Osteoblast (primary cell): ENCODE data around the gene RASSF5. TPM values are rescaled to one million over a fixed set of nuclear protein-coding genes. Genes with fewer than 3 reads are reported as not detected.

Source experiments
- DNase-seq: peaks from one replicate; pipeline ENCODE4 v3.0.0; 2011; ENCODE audit warnings: low spot score, mixed read lengths; ENCODE audit not compliant: insufficient read length; ENCODE audit errors: missing footprints
- H2AFZ ChIP-seq: 2 replicates; pipeline ENCODE4 v1.6.0; 2011; ENCODE audit warnings: mild to moderate bottlenecking, low read length
- H3K27ac ChIP-seq: 2 replicates; pipeline ENCODE4 v1.5.1; 2011; ENCODE audit warnings: mild to moderate bottlenecking, low read depth, low read length, moderate library complexity
- H3K27me3 ChIP-seq: 2 replicates; pipeline ENCODE4 v1.6.0; 2012; ENCODE audit warnings: mild to moderate bottlenecking, control low read depth, inconsistent platforms, low read length, moderate library complexity; ENCODE audit not compliant: insufficient read depth
- H3K36me3 ChIP-seq: 2 replicates; pipeline ENCODE4 v1.5.1; 2011; ENCODE audit warnings: mild to moderate bottlenecking, low read length, control low read depth, moderate library complexity; ENCODE audit not compliant: insufficient read depth
- H3K4me1 ChIP-seq: 2 replicates; pipeline ENCODE4 v1.5.1; 2011; ENCODE audit warnings: mild to moderate bottlenecking, low read length, control low read depth, moderate library complexity; ENCODE audit not compliant: insufficient read depth
- H3K4me2 ChIP-seq: 2 replicates; pipeline ENCODE4 v1.6.0; 2011; ENCODE audit warnings: mild to moderate bottlenecking, low read length; ENCODE audit not compliant: insufficient read depth
- H3K4me3 ChIP-seq: fragments of 200-600 bp; sonication (generic); 3 replicates; pipeline ENCODE4 v1.5.1; 2012; ENCODE audit warnings: mild to moderate bottlenecking, low read length, inconsistent platforms; ENCODE audit not compliant: insufficient read depth
- H3K79me2 ChIP-seq: 2 replicates; pipeline ENCODE4 v1.6.0; 2012; ENCODE audit warnings: mild to moderate bottlenecking, low read length, control low read depth, inconsistent platforms; ENCODE audit not compliant: insufficient read depth
- H3K9me3 ChIP-seq: 2 replicates; pipeline ENCODE4 v1.5.1; 2011; ENCODE audit warnings: low read depth, low read length, control low read depth
- H4K20me1 ChIP-seq: 2 replicates; pipeline ENCODE4 v1.6.0; 2012; ENCODE audit warnings: mild to moderate bottlenecking, low read length, control low read depth; ENCODE audit not compliant: insufficient read depth
- total RNA-seq: library from RNA; depleted of rRNA; stranded (reverse); fragments of >200 nt; gene quantifications from 2 replicates; pipeline ENCODE4 v1.2.3, GENCODE V29; 2012
- TF ChIP-seq, protein P1 (sequence below): IDR thresholded peaks from 2 replicates; pipeline ENCODE4 v1.5.1; 2011; ENCODE audit warnings: mild to moderate bottlenecking, low read depth, low read length, moderate library complexity; ENCODE audit errors: extremely low read depth

RASSF5 gene
- total RNA-seq, 1 donor, result 0.72 TPM

DNA sequence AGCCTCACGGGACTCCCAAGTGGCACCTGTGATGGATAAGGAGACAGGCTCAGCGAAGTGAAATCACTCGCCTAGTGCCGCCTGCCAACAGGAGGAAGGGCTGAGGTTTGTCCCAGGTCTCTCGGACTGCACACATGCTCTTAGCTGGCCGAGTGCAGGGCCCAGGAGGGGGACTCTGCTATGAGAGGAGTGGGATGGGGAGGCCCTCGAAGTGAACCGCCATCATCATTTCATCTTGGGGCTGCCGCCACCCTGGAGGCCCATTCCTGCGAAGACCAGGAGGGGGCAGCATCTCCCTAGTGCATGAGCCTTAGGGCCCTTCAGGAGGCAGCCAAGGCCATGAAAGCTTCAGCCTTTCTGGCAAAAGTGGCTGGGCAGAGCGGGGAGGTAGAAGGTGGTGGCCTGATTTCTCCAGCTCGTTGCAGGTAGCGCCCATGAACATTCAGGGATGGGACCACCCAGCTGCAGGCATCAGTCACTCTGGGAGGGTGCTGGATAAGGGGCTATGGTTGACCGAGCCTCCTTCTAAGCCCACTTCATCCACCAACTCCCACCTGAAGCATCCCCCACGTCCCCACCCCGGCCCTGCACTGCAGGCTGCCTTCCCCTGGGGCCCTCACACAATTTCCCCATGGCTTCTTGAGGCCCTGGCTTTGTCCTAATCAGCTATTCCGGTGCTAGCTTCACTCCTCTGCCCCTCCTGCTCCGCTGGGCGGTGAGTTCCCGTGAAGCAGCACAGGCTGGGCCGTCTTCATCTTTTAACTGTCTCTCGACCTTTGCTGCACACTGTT is 17.2 kb upstream of the RASSF5 start:
- Histone ChIP-seq H3K4me3 (no peak overlapping the region), H3K9me3 (no peaks in the 10 kb centered on the region), H3K4me1 (peaks cover 8% of the 10 kb centered on the region), H3K27me3 (no peaks in the 10 kb centered on the region), H3K4me2 (no peak overlapping the region), H4K20me1 (peaks cover 6% of the 10 kb centered on the region), H3K27ac (no peak overlapping the region), H3K36me3 (peaks cover 40% of the 10 kb centered on the region), H2AFZ (peak overlapping the region; percentile 79), H3K79me2 (no peaks in the 10 kb centered on the region)
- TF ChIP-seq, protein P1, sequence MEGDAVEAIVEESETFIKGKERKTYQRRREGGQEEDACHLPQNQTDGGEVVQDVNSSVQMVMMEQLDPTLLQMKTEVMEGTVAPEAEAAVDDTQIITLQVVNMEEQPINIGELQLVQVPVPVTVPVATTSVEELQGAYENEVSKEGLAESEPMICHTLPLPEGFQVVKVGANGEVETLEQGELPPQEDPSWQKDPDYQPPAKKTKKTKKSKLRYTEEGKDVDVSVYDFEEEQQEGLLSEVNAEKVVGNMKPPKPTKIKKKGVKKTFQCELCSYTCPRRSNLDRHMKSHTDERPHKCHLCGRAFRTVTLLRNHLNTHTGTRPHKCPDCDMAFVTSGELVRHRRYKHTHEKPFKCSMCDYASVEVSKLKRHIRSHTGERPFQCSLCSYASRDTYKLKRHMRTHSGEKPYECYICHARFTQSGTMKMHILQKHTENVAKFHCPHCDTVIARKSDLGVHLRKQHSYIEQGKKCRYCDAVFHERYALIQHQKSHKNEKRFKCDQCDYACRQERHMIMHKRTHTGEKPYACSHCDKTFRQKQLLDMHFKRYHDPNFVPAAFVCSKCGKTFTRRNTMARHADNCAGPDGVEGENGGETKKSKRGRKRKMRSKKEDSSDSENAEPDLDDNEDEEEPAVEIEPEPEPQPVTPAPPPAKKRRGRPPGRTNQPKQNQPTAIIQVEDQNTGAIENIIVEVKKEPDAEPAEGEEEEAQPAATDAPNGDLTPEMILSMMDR, result peak; percentile 96
- DNase-seq, result peak; percentile 98

DNA sequence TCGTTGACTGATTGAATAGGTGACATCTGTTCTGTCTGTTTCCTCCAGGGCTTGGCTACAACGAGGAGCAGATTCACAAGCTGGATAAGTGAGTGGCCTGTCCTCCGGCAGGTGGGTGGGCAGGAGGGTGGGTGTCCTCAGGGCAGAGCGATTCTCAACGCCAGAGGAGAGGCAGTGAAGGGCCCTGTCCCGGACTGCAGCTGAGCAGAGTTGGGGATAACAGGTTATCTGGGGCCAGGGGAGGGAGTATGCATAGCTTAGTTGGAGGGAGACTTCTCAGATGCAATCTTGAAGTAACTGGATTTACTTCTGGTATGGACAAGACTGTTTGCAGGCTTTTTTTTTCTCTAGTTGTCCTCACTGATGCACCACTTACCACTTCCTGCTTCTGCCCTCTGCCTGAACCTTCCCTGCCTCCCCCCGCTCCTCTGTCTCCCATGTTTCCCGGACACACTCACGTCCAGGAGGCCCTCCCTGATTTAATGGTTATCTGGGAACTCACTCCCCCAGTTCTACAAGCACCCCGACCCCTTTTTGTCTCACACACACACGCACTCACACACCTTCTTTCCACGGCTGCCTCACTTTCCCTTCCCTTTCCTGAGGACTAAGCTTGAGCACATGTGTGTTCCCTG is 16.4 kb upstream of the RASSF5 start:
- Histone ChIP-seq H3K36me3 (peaks cover 42% of the 10 kb centered on the region), H3K27me3 (no peaks in the 10 kb centered on the region), H3K4me1 (peaks cover 15% of the 10 kb centered on the region), H3K4me3 (no peak overlapping the region), H4K20me1 (peaks cover 14% of the 10 kb centered on the region), H3K79me2 (no peaks in the 10 kb centered on the region), H2AFZ (no peak overlapping the region), H3K4me2 (no peak overlapping the region), H3K27ac (no peak overlapping the region), H3K9me3 (no peaks in the 10 kb centered on the region)
- TF ChIP-seq, protein P1, result no peak
- peak; percentile 66 for DNase-seq

DNA sequence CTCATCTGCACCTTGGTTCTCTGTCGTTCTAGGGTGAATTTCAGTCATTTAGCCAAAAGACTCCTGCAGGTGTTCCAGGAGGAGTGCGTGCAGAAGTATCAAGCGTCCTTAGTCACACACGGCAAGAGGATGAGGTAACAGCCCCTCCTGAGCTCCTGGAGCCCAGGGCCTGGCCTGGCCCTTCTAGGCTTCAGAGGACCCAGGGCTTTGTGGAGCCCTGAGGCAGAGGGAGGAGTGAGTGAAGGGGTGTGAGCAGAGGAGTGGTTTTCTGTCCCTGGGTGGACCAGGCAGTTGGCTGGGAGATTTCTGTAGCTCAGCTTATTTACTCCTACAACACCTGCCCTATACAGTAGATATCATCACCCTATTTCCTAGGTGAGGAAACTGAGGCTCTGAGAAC is 15.7 kb upstream of the RASSF5 start:
- DNase-seq, result peak; percentile 73
- no peak overlapping the region for H3K27ac ChIP-seq
- H2AFZ ChIP-seq, result no peak overlapping the region
- H3K36me3 ChIP-seq, result peaks cover 49% of the 10 kb centered on the region
- peaks cover 22% of the 10 kb centered on the region for H3K4me1 ChIP-seq
- H3K9me3 ChIP-seq, result no peaks in the 10 kb centered on the region
- peaks cover 20% of the 10 kb centered on the region for H4K20me1 ChIP-seq
- H3K4me2 ChIP-seq, result no peak overlapping the region
- no peaks in the 10 kb centered on the region for H3K79me2 ChIP-seq
- no peak overlapping the region for H3K4me3 ChIP-seq
- TF ChIP-seq, protein P1, result no peak
- no peaks in the 10 kb centered on the region for H3K27me3 ChIP-seq

DNA sequence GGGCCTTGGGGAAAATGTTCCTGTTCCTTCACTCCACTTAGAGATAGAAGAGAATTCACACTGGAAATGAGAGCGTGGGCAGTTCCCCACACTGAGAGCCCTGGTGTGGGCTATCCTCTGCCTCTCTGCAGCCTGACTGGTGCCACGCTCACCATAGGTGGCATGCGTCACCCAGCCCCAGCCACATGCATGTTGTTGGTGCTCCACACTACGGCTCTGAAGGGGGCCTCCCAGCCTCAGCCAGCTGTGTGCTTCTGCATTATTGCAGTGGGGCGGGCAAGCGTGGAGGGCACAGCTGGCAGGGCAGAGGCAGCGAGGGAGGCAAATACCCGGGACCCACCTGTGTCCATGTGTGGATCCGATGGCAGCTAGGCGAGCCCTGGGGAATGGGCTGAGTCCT is 14.7 kb upstream of the RASSF5 start:
- H3K36me3 ChIP-seq, result peaks cover 50% of the 10 kb centered on the region
- peaks cover 22% of the 10 kb centered on the region for H3K4me1 ChIP-seq
- no peaks in the 10 kb centered on the region for H3K79me2 ChIP-seq
- DNase-seq, result peak; percentile 31
- no peaks in the 10 kb centered on the region for H3K27me3 ChIP-seq
- TF ChIP-seq, protein P1, result no peak
- H4K20me1 ChIP-seq, result peaks cover 22% of the 10 kb centered on the region
- H3K27ac ChIP-seq, result no peak overlapping the region
- H3K9me3 ChIP-seq, result no peaks in the 10 kb centered on the region
- H3K4me3 ChIP-seq, result no peak overlapping the region
- H2AFZ ChIP-seq, result no peak overlapping the region
- H3K4me2 ChIP-seq, result no peak overlapping the region
